Right lung (tissue), 5 donors: ENCODE results near the gene INTS6L. TPM values are rescaled to one million over a fixed set of nuclear protein-coding genes. Genes with fewer than 3 reads are reported as not detected.
"Not testable (repeated sequence)": the region's sequence is repeated elsewhere in the genome, so short reads cannot be mapped to it uniquely, and the experiment has no call there.

Source experiments
- DNase-seq, 2 donors: peaks; one replicate each; pipeline ENCODE4 v3.0.0-alpha.2; 2013
- polyA plus RNA-seq, 5 donors: library from polyadenylated mRNA; unstranded; fragments of 120-200 nt; gene quantifications; one replicate each; pipeline versions ENCODE4 v1.2.1 to v1.2.3, GENCODE V29; 2013; ENCODE audit warnings: inconsistent platforms in 1 of 5, low replicate concordance in 1 of 5; ENCODE audit not compliant: insufficient read length in 5 of 5, insufficient read depth in 1 of 5

Gene INTS6L
- polyA plus RNA-seq, 5 donors: 28.3 to 43.4 (median 38.5) TPM

DNA sequence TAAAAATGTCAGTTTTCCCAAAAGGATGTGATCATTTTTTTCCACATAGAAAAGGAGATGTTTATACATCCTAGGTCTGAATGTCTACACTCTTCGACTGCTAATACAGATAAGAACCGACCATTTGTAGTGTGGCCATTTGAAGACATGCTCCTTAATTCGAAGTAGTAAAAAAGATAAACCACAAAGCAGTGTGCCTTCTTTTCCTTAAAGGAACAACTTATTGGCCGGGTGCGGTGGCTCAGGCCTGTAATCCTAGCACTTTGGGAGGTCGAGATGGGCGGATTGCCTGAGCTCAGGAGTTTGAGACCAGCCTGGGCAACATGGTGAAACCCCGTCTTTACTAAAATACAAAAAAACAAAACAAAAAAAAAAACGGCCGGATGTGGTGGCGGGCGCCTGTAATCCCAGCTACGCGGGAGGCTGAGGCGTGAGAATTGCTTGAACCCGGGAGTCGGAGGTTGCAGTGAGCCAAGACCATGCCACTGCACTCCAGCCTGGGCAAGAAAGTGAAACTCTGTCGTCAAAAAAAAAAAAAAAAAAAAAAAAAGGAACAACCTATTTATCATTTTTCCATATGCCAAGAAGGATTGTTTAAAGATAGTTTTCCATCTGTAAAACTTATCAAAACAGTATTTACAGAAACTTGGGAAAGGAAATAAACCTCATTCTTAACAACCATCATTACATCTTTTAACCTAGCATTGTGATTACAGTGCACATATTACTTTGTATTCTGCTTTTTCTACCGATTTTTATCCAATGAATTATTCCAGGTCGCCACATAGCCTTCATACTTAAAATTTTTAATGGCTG, 2.6 kb downstream of the INTS6L start:
- DNase-seq: no peak

GRCh38 chrX:135528254-135528653, 7.8 kb downstream of the INTS6L start:
- no peak for DNase-seq

DNA sequence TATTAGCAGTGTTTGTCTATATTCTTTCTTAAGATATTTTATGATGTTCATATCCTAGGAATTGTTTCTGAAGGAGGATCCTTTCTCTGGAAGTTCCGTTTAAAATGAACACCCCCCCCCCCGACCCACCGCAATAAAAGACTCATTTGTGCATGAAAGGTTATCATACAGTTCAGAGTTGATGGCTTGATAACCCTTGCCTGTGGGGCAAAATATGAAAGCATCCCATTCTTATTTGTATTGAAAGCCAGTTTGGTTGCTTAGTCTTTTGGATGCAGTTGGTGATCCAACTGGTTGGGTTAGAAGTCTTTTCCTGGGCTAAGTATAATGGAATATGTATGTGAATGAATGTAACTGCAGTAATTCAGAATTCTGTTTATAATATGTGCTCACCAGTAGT, 8.3 kb downstream of the INTS6L start:
- no peak for DNase-seq

GRCh38 chrX:135530097-135530496, 9.6 kb downstream of the INTS6L start:
- DNase-seq: no peak

- no peak for DNase-seq
These were observed 11.4 kb downstream of the INTS6L start for GRCh38 chrX:135531813-135532212.

DNA sequence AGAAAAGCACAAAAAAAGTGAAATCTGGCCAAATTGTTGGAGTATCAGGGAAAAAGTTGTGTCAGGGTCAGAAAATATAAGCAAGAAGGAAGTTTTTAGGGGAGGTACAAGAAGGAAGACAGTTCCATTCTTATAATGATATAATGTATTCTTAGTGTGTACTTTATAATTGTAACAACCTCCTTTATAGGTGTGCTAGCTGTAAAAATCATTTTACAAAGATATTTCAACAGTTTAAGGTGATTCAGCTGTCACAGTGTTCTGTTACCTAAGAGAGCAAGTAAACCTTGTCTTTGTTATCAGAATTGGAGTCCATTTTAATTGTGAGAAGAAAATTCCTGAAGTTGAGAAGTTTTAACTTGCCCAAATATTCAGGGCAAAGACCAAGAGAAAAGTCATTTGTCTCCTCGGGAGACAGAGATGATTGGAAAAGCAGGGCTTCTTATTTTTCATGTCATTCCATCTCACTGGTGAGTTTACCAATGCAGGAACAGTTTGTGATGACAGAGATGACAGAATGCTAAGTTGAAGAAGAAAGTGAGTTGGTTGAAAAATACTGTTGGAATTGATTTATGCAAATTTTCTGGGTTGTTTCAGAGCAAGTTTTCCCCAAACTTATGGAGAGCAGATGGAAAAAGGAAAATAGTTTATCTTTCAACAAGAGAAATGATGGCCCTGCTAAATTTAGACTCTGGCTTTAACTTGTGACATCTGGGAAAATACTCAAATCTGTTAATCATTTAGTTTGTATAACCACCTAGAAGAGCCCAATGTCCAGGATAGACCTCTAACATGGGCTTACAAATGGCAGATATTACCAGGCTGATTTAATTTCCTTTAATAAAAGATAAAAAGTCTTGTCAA, 14.8 kb downstream of the INTS6L start:
- no peak for DNase-seq

DNA sequence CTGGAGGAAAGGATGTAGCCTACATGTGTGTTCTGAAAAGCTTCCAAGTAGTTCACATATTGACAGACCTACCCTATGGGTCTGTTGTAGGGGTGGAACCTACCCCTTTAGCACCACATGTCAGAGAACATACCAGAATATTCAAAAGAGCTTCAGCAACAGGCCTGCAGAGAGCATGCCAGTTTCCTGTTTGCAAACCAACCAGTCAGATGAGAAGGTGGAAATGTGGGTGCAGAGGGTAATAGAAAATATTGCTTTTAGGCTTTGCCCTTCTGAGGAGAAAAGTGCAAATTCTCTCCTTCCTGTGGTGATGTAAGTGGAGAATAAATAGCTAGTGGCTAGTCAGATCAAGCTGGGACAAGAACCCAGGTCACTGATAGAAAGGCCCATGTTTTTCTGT, 16.4 kb downstream of the INTS6L start:
- no peak for DNase-seq

- no peak for DNase-seq
These were observed 20.9 kb downstream of the INTS6L start for GRCh38 chrX:135541351-135541750.

DNA sequence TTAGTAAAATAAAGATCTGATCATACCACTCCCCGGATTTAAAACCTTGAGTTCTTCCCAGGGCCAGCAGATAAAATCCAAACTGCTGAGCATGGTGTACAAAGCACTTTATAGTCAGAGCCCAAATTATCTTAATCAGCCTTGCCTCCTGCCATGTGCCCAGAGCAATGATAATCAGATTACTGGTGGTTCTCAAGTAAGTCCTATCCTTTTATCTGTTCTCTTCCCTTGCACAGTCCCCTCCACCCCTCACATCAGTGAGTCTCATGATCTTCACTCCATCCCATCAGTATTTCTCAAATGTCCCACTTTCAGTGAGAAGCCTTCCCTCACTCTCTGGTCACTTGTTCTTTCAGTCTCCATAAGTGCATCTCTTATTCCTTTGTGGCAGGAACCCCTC, 22.7 kb downstream of the INTS6L start:
- no peak for DNase-seq

DNA sequence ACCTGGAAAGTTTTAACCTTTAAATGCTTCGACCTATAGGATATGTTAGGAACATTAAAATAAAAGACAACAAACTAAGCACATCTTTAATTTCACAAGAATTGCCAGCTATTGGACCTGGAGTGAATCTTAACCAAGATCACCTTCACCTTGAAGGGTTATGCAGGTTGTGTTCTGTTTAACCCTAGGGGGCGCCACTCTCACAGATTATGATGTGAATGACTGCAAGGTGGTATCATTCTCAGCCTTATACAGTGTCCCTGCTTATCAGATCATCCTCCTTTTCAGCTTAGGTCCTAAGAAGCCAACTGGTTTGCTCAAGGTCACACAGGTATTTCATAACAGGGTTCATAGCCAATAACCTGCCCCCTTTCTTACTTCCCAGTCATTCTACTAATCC, 23.5 kb downstream of the INTS6L start:
- DNase-seq: no peak

- DNase-seq: no peak
These were observed 24.0 kb downstream of the INTS6L start for GRCh38 chrX:135544338-135544948.

GRCh38 chrX:135547767-135548166, 27.3 kb downstream of the INTS6L start:
- DNase-seq: no peak

DNA sequence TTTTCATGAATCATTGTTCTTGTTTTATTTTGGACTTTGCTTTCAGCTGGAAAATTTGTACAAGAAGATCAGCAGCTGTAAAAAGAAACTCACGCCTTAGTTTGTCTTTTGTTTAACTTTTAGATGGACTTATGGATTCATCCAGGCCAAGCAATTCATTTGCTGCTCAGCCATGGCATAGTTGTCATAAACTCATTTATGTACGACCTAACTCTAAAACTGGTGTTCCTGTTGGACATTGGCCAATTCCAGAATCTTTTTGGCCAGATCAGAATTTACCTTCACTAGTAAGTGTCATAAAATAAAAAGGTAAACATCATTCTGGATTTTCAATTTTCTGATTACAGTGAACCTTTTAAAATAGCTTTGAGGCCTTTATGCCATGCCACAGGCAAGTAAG, 29.1 kb downstream of the INTS6L start:
- no peak for DNase-seq

DNA sequence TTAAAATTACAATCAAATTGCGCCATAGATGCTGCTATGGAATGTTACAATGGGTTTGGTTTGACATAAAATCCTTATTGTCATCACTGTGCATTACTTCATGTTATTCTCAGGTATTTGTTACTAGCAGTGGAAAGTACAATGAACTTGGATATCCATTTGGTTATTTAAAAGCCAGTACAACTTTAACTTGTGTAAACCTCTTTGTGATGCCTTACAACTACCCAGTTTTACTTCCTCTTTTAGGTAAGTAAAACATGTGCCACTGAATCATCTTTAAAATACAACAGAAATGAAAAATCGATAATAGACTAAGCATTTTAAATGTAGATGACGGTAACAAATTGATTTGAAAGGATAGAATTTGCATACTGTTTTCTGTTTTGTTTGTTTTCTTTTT, 35.6 kb downstream of the INTS6L start:
- no peak for DNase-seq

DNA sequence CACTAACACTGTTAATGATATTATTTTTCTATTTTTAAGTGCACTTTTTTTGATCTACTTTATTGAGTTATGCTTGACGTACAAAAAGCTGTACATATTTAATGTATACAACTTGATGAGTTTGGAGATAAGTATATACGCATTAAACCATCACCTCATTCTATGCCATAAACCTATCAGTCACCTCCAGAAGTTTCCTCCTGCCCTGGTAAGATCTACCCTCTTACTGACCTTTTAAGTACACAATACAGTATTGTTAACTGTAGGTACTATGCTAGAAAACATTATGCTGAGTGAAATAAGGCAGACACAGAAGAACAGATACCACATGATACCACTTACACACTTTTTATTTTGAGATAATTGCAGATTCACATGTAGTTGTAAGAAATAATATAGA, 36.9 kb downstream of the INTS6L start:
- no peak for DNase-seq

- no peak for DNase-seq
These were observed 52.0 kb downstream of the INTS6L start for GRCh38 chrX:135572436-135572835.

GRCh38 chrX:135581496-135581895, 61.0 kb downstream of the INTS6L start:
- no peak for DNase-seq

DNA sequence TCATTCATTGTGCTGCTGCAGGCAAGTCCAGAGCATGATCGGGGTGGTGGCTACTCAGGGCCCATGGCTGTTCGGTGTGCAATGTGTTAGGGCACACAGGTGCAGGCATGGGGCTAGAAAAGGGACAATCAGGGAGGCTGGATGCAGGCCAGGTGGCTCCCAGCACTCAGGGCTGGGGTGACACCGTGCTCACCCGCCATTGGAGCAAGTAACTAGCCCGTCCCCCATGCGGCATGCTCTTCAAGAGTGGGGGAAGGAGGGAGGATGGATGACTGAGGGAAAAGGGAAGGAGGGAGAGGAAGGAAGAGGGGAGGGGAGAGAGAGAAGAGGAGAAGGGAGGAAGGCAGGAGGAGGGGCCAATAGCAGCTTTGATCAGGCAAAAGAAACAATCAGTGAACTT, 64.7 kb downstream of the INTS6L start:
- no peak for DNase-seq

DNA sequence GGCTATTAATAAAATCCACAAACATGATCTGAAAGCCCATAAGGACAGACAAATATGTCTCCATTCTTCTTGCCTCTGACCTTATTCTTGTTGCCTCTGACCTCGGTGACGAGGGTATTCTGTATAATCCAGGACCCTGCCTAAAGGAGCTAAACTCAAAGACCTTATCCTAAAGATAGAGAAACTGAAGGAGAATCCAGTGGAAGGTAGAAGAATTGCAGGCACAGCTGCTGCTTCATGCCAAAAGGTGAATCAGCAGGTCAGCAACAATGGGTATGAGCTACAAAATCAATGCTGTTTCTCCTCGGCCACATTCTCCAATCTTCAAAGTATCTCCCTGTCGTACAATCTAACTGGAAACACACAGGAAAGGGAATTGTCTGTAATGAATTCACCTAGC, 71.4 kb downstream of the INTS6L start:
- DNase-seq: no peak

- not testable (repeated sequence) for DNase-seq
These were observed 73.6 kb downstream of the INTS6L start for GRCh38 chrX:135594049-135594448.

DNA sequence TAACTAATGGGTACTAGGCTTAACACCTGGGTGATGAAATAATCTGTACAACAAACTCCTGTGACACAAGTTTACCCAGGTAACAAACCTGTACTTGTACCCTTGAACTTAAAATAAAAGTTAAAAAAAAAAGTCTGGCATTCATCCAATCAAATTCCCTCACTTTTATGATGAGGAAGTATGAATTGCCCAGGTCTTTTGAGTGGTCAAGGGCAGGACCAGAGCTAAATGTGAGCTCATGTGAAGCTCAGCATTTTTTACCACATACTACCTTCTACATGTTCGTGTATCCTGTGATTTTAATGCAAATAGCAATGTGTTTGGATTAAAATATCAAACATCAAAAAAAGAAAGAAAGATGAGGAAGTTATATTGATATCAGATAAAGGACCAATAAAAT, 74.0 kb downstream of the INTS6L start:
- not testable (repeated sequence) for DNase-seq

DNA sequence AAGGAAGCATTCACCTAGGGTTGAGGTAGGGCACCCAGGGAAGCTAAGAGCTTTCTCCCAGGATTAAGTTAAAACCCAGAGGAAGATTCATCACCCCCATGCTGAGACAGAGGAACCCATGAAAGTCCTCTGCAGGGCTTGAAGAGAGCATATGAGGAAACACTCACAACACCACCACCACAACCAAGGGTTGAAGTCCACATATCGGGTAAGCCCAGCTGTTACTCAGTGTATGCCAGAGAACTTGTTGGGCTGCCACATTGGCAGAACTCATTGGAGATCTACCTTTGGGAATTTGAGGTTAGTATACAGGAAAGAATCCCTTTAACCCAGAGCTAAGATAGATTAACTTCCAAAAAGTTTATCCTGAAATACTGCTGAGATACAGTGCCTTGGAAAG, 75.1 kb downstream of the INTS6L start:
- DNase-seq: no peak

DNA sequence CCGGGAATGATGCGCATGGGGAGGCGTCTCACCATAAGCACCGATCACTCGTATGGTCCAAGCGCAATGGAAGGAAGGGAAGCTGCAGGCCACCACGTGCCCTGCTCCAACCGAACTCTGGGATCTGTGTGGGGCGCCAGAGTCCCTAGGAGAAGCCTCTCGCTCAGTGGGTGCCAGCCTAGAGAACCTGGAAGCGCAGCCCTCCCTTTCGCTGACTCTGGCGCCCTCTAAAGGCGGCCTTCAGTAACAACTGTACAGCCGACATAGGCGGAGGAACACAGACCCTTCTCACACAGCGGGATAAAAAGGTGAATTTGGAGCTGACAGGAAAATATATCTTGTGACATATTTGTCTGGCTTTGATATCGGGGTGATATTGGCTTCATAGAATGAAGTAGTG, 76.0 kb downstream of the INTS6L start:
- DNase-seq: peak in 1 of 2 donors; percentile 2
